Stimulated activated CD8-positive, alpha-beta memory T cell treated with anti-CD3 and anti-CD28 coated beads, Interleukin-2, amount 100 ng/mL, for 1 hour (primary cell): ENCODE data around the gene RASGRP1.

ENCODE experiments used
- DNase-seq, 2 donors: peaks; one replicate each; pipeline ENCODE4 v3.0.0-alpha.2; 2020; ENCODE audit warnings: low read depth in 2 of 2

RASGRP1 gene

DNA sequence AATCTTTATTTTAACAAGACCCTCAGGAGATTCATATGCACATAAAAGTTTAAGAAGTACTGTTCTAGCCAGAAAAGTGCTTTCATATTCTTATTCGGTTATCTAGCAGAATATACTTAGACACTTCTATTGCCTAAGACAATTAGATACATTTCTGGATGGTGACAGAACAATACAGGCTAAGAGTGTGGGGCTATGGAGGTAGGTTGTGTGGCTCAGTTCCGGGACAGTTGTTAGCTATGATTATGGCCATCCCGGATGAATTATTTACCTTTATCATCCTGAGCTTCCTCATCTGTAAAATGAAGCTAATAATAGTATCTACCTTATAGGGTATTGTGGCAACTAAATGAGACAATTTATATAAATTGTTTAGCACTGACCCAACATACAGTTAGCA is 104.1 kb downstream of the RASGRP1 start:
- no peak for DNase-seq

DNA sequence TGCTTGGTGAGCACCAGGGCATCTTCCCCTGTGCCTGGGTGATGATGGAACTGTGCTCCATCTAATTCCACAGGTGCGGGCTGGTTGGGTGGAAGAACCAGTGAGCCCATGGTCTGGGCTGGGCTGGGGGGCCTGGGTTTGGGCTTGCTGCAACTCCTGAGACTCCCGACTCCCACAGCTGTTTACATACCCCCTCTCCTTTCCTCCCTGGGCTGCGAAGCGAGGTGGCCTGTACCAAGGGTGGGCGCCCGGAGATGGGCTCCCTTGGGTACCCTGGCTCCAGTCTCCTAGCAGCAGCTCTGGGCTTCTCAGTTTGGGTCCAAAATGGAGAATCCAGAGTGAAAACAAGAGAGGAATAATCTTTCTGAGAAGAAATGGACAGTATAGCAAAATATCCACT is 105.1 kb downstream of the RASGRP1 start:
- no peak for DNase-seq

DNA sequence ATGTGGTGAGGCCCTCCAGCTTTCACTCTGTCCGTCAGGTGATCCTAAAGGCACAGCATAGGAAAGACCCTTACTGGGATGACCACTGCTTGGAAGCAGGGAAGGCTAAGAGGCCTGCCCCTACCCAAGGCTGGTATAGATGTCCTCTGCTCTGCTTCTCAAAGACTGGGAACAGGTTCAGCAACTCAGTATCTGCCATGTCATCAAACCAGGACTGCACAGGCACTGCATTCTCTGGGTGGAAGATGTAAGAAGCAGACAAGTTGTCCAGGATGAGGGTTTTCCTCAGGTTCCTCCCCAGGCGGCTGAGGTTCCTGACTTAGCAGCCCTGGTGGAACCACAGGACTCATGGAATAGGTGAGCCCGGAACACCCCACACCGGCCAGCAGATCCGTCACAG is 106.0 kb downstream of the RASGRP1 start:
- DNase-seq, result no peak

DNA sequence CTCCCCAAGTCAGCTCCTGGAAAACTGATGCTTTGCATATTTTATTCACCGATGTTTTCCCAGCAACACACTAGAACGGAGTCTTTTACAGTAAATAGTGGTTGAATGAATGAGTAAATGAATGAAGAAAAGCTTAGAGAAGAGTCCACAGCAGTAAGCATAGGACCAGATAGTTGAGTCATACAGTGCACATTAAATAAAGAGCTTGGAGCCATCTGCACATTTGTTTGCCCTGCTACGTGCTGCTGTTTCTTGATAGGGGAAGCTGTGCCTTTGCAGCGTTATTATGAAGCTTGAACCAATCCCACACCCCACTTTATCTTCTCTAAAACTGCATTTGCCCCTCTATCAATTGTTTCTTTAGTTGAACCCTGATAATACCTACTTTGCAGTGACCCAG is 109.5 kb downstream of the RASGRP1 start:
- DNase-seq, result no peak

DNA sequence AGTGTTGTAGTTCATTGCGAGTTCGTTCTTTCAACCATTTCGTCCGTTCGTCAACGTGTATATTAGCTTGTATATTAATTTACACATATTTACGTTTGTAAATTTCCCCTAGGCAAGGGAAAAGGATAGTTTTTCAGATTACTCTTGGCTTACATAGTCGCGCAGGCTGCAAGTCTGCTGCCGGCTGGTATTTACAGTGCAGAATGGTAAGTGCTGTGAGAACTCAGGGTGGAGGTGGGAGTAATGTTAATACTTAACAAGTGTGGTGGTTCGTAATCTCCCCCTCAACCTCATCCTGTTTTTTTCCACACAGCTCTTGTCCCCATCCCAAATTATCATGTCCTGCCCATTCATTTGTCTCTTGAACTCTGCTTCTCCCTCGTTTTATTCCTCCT is 109.9 kb downstream of the RASGRP1 start:
- DNase-seq, result no peak

DNA sequence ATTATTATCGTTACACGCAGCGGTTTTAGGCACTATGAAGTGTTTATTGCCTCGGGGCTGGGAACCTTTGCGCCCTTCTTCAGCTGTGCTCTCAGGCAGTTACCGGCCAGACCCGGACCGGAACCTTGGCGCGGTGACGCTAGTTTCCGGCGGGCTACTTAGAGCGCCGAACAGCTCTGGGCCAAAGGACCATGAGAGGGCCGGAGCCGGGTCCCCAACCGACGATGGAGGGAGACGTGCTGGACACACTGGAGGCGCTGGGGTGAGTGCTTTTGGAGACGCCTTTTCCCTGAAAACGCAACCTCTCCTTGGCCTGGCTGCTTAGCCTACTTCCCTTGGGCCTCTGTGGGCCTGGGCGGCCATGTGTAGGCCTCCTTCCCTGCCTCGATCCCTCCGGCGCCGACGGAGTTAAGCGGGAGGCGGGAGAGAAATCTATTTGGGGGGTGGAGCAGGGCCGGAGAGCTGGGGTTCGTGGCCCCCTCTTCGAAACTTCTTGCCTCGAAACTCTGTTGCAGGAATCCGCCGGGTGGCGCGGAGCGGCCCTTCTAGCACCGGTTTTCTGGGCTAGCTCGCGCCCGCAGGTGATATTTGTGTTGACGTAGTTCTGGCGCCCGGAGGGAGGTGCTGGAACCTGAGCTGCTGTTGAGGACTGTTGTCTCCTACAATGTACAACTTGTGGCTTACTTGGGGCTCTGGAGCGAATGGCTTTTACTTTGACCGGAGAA is 110.5 kb downstream of the RASGRP1 start, which contains the start of gene FAM98B:
FAM98B (plus strand) TSS at position 157 of the 725 bp plus-strand sequence; CDS start at position 192, 35 bp downstream.
- peak; percentile 75 to 80 for DNase-seq

DNA sequence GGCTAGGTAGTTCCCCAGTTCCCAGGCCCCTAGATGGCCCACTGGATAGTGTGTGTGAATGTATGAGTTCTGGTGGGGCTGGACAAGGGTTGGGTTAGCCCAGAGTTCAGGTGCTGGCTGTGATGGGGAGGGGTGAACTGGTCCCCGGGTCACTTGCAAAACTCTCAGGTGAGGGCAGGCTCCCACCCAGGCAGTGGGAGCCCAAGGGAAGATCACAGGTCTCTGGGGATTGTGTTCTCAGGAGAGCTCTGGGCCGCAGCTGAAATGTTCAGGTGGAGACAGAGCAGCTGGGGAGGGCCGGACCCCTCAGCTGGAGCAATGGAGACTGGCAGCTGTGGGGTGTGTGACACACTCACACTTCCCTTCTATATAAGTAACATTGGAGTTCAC is 123.5 kb downstream of the RASGRP1 start:
- DNase-seq, result no peak

DNA sequence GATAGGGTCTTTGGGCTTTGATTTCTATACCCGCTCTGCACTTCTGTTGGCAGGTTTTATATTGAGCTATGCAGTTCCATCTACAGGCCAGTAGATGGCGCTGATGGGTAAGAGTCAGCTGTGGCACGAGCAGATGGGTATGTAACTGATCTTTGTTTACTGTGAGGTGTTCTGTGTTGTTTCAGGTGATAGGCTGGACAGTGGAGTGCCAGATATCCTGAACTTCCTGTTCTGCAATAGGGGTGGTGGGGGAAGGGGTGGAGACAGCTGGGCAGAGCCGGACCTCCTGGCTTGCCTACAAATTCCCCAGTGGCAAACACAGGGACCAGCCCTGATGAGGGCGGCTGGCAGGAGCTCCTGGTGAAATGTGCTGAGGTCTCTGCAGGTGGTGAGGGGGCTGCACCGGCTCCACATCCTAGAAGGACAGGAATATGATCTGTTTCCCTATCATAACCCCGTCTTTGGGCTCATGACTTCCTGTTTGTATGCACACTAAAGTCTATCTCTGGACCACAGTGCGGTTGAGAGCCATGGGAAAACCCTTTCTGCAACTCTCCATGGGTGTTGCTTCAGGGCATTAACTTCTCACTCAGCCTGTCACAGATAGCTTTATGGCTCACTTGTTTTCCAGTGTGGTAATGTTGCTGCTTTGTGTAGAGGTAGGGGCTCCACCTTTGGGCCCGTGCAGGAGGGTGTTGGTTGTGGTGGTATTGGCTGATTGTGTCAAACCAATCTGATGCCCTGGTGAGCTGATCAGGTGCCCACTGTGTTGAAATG is 124.1 kb downstream of the RASGRP1 start:
- DNase-seq, result no peak
